ENCODE results near the gene GBA2.

GBA2 gene

GRCh38 chr9:35700942-35701341 is 48.1 kb downstream of the GBA2 start:
- no peak for ATAC-seq
- no peak for TF ChIP-seq OSR1 (CRISPR knock-in tag; IDR thresholded peaks at IDR 0.05)
- TF ChIP-seq TOX (CRISPR knock-in tag; IDR thresholded peaks at IDR 0.05; ENCODE audit: borderline replicate concordance): no peak
- no peak for TF ChIP-seq ZFP30 (CRISPR knock-in tag; IDR thresholded peaks at IDR 0.05)
- TF ChIP-seq POU6F1 (CRISPR knock-in tag; IDR thresholded peaks at IDR 0.05; ENCODE audit: borderline replicate concordance, low read depth): no peak
- no peak for TF ChIP-seq PPARA (CRISPR knock-in tag; IDR thresholded peaks at IDR 0.05; ENCODE audit: borderline replicate concordance)
- TF ChIP-seq GLIS3 (CRISPR knock-in tag; IDR thresholded peaks at IDR 0.05): no peak
- no peak for TF ChIP-seq SNAI2 (CRISPR knock-in tag; IDR thresholded peaks at IDR 0.05)
- no peak for TF ChIP-seq ZFP3 (CRISPR knock-in tag; IDR thresholded peaks at IDR 0.05)
- no peak for TF ChIP-seq ISL1 (CRISPR knock-in tag; IDR thresholded peaks at IDR 0.05)
- no peak for TF ChIP-seq TSHZ2 (CRISPR knock-in tag; IDR thresholded peaks at IDR 0.05)
- TF ChIP-seq TCF4 (CRISPR knock-in tag; IDR thresholded peaks at IDR 0.05; ENCODE audit: borderline replicate concordance): no peak
- no peak for TF ChIP-seq ARNTL (CRISPR knock-in tag; IDR thresholded peaks at IDR 0.05; ENCODE audit: borderline replicate concordance, low read depth)
- no peak for TF ChIP-seq BACH2 (CRISPR knock-in tag; IDR thresholded peaks at IDR 0.05; ENCODE audit: borderline replicate concordance)
- TF ChIP-seq CREB5 (CRISPR knock-in tag; IDR thresholded peaks at IDR 0.05; ENCODE audit: low read depth): no peak
- TF ChIP-seq ZNF8 (CRISPR knock-in tag; IDR thresholded peaks at IDR 0.05): no peak

- ATAC-seq: no peak
- TF ChIP-seq SNAI2 (CRISPR knock-in tag; IDR thresholded peaks at IDR 0.05): no peak
These were observed 49.0 kb downstream of the GBA2 start for GRCh38 chr9:35700031-35700430.

GRCh38 chr9:35698231-35698630 is 50.8 kb downstream of the GBA2 start:
- TF ChIP-seq GLIS3 (CRISPR knock-in tag; IDR thresholded peaks at IDR 0.05) (no peak), ARNTL (CRISPR knock-in tag; IDR thresholded peaks at IDR 0.05; ENCODE audit: borderline replicate concordance, low read depth) (no peak), TSHZ2 (CRISPR knock-in tag; IDR thresholded peaks at IDR 0.05) (no peak), PATZ1 (CRISPR knock-in tag; IDR thresholded peaks at IDR 0.05; ENCODE audit: borderline replicate concordance) (no peak), CSRNP3 (CRISPR knock-in tag; IDR thresholded peaks at IDR 0.05) (no peak), ZNF565 (CRISPR knock-in tag; conservative IDR thresholded peaks at IDR 0.05; ENCODE audit: low read depth) (no peak), ZFP30 (CRISPR knock-in tag; IDR thresholded peaks at IDR 0.05) (no peak), ZFP3 (CRISPR knock-in tag; IDR thresholded peaks at IDR 0.05) (no peak)
- ATAC-seq: no peak
